GM18873 (cell line): ENCODE measurements around the gene CHST2.

ENCODE experiments used
- ATAC-seq: cut with Tn5 transposase; IDR thresholded peaks from one replicate; pipeline ENCODE4 v1.9.1; 2021; ENCODE audit warnings: mild to moderate bottlenecking, moderate library complexity, moderate number of reproducible peaks; ENCODE audit not compliant: unreplicated experiment, low FRiP score

The CHST2 gene

DNA sequence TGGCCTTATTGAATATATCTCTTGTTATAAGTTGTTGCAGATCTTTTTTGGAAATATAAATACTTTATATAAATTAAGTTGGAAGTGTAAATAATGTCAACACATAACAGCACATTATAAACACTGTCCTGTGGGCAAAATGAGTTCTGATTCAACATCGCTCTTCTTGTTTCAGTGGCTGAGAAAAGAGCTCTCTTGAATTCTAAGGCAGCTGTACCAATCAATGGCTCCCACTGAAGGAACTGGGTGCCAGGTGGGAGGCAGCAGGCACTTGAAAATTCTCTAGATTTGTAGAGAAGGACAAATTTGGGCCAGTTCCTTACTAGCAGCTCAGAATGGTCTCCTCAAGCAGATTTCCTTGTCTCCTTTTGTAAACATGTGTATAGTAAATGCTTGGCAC, 45.6 kb downstream of the CHST2 start:
- peak; percentile 12 for ATAC-seq

DNA sequence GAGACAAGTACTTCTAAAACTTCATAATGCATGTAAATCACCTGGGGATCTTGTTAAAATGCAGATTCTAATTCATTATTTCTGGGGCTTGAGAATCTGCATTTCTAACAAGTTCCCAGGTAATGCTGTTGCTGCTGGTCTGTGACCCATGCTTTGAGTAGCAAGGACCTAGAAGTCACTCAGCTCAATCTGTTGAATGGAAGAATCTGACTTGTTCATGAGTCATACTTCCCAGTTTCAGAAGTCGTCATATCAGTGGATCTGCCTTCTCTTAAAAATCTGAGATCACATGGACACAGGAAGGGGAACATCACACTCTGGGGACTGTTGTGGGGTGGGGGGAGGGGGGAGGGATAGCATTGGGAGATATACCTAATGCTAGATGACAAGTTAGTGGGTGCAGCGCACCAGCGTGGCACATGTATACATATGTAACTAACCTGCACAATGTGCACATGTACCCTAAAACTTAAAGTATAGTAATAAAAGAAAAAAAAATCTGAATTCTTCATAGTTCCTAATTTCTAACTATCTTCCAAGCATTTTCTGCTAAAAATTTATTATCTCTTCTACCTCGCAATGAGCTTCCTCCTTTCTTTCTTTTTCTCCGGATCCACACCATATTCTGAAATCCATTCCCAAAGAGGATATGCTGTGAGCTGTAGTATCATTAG, 46.2 kb downstream of the CHST2 start:
- peak; percentile 70 for ATAC-seq

DNA sequence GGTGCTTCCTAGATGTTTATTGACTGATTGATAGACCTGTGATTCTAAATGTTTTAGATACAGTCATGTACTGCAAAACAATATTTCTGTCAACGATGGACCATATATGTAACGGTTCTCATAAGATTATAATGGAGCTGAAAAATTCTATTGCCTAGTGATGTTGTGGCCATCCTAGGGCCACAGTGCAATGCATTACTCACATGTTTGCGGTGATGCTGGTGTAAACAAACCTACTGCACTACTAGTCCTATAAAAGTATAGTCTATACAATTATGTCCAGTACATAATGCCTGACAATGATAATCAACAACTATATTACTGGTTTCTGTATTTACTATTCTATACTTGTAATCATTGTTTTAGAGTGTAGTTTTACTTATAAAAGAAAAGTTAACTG, 46.8 kb downstream of the CHST2 start:
- no peak for ATAC-seq

DNA sequence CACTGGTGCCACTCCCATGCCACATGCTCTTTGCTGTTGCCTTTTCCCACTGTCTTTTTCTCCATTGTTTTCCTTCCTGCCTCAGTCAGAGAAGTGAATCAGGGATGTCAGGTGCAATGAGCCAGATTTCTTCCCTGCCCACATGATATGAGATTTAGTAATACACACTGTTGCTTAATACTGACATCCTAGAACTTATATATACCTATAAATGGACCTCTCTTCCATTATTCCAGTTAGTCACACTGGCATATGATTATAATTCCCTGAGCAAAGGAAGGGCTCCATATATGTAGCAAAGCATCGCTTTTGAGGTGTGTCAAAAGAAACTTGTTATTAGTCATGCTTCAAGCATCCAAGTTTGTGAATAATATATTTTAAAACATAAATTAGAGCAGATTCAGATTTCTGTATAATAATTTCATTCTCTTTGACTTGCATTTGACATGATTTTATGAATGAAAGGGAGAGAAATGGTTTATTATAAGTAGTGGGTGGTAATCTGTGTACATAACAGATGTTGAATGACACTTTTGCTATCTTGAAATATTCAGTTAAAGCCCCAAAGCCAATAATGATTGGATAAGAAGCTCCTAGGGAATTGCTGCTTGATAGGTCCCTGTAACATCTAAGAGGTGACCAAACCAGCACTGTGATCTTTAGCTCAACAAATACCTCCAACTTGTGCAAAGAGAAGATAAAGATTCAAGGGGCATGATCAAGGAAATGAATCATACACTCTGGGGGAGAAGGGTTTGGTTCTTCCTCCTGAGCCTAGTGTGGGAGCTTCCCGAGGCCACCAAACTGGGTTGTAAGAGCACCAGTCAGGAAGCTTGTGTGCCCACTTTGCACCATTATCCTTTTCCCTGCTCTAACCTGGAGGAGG, 48.6 kb downstream of the CHST2 start:
- ATAC-seq, result no peak

DNA sequence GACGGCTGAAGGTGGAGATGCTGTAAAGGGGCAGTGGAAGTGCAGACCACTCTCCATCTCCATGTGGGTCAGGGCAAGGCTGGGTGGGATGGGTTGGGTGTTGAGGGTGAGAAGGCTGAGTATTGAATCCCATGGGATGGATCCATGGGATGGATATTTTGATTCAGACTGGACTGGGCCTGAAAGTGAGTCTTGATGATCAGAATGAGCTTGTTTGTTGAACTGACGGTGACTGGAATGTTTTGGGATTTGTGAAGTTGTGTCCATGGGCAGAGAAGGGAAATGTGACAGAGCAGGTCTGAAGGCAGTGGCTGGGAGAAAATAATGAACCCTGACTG, 49.3 kb downstream of the CHST2 start:
- no peak for ATAC-seq

DNA sequence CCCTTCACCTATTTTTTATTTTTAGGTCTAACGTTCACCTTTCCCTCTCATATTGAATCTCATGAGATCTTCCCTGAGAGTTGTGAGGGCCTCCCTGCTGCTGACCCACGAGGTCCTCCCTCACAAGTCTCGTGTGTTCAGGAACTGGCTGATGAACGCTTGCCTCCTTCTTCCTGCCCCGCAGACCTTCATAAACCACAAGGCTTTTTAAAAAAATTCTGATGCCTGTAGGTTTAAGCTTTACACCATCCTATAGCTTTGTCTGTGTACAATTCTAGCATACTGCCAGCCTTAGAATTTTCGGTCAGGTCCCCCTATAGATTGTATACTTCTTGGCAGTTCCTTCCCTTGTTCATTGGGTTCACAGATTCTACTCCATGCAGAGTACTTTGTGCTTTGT, 50.5 kb downstream of the CHST2 start:
- ATAC-seq, result no peak

DNA sequence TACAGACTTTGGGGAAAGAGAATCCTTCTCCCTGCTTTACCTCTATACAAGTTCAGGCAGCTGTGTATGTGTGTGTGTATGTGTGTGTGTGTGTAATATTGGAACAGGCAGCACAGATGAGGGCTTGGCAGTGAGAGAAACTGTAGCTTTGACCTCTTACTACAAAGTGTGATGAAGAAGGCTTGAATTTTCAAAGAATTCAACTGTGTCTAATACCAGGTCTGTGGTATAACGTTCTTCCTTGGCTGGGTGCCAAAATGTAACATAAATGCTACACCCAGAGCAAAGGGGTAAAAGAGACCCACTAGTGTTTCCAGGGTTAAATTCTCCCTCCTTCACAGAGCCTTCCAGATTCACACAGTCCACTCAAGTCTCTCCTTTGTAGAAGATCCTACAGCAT, 51.1 kb downstream of the CHST2 start:
- ATAC-seq, result no peak

DNA sequence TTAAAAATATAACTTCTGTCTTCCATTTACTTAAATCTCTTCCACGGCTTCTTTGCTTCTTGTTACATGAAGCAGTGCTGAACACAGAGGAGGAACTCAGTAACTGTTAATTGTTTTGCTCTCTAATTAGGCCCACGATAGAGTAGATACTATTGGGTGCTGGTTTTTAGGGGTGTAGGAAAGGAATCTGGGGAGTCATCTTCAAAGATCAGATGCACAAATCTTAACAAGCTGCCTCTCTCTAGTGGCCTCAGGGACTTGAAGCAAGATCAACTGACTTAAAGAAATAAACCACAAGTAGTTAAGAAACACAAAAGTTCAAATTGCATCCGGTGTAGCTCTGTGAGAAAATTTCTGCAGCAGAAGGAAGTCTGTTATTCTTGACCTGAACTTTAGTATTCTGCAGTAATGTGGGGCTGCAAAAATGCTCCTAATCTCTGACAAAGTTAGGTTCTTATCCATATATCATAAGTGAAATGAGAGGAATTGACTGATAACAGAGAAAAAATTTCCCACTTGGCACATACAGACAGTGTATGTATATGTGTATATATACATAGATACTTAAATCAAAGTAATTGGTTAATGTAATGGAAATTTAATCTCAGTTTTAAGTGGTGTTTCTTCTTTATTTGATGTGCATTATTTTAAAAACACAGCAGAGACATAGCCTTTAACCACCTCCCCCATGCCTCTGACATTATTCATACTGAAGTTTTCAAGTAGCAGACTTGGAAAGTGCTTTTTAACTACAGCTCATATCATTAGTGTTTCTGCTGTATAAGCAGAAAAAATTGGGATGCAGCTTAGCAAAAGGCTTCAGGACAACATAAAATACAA, 51.8 kb downstream of the CHST2 start:
- no peak for ATAC-seq

DNA sequence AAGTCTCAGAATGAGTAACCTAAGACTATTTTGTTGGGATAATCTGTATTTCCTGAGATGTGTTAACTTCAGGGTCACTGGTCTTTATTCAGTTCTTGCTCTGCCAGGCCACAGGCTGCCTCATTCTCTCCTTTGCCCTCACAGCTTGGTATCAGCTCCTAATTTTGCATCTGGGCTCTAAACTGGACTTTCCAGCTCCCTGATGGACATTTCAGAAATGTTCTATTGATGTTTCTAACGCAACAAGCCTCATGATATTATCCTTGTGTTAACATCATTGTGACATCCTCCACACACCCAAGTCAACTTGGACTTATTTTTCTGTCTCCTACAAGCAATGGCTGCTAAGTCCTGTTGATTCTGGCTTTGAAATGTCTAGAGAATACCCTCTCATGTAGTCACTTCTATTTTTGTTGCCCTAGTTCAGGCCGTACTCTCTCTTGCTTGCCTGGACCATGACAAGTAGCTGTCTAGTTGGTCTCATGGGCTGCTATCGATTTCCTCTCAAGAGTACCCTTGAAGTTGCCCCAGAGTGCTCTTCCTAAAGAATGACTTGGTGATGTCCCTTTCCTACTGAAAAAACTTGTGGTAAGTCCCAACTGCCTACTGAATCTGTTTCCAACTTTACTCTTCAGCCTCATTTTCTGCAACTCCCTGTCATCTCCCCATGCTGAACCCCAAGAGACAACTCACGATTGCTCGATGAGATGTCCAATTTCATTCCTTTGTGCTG, 52.7 kb downstream of the CHST2 start:
- no peak for ATAC-seq

DNA sequence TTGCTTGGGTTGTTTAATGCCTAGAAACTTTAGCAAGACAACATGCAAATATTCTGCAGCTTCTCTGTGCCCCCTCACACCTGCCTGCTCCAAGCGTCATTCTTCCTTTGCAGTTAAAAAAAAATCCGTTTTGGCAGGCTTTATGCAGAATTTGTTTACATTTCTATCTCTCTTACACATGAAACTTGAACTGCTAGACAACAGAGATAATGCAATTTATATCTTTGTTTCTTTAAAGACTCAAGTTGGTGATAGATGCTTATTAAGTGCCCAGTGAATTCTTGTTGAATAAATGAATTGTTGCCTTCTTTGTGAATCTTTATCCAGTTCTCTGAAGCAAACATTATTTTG, 53.2 kb downstream of the CHST2 start:
- ATAC-seq, result no peak

DNA sequence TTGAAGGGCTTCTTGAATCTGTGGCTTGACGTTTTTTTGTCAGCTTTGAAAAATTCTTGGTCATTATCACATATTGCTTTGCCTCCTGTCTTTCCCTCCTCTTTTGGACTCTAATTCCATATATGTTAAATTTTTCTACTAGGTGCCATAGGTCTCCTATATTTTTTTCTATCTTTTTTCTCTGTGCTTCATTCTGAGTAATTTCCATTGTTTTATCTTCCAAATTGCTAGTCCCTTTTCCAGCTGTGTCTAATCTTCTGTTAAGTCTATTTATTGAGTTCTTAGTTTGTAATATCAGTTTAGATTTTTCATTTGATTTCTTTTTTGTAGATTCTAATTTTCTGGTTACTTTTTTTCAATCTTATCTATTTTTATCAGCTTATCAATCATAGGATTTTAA, 53.7 kb downstream of the CHST2 start:
- ATAC-seq, result no peak
